C4-2B (cell line): Measurements from ENCODE around the gene TNS1.

ENCODE experiments used
- ZFX ChIP-seq: fragments of 450-650 bp; IDR thresholded peaks from 2 replicates; pipeline ENCODE4 v1.6.1; 2017
- TF ChIP-seq, protein P1 (sequence below): fragments of 450-650 bp; conservative IDR thresholded peaks from 2 replicates; pipeline ENCODE4 v1.5.1; 2017; ENCODE audit warnings: mild to moderate bottlenecking

DNA sequence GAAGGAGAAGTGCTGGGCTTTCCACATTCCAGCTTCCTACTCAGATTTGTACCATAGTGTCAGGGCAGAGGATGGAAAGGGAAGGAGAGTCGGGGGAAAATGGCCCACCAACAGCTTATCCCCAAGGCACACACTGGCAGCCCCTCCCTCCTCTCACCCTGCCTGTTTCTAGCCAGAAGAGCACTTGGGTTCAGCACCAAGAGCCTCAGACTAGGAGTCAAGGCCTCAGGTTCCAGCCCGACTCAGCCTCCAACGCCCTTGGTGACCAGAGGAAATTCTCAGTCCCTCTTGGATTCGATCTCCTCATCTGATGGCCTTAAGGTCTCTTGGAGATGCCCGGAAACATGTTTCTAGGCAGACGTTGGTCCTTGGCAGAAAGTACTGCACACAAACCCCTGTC is 53.9 kb downstream of the TNS1 start:
- TF ChIP-seq, protein P1, sequence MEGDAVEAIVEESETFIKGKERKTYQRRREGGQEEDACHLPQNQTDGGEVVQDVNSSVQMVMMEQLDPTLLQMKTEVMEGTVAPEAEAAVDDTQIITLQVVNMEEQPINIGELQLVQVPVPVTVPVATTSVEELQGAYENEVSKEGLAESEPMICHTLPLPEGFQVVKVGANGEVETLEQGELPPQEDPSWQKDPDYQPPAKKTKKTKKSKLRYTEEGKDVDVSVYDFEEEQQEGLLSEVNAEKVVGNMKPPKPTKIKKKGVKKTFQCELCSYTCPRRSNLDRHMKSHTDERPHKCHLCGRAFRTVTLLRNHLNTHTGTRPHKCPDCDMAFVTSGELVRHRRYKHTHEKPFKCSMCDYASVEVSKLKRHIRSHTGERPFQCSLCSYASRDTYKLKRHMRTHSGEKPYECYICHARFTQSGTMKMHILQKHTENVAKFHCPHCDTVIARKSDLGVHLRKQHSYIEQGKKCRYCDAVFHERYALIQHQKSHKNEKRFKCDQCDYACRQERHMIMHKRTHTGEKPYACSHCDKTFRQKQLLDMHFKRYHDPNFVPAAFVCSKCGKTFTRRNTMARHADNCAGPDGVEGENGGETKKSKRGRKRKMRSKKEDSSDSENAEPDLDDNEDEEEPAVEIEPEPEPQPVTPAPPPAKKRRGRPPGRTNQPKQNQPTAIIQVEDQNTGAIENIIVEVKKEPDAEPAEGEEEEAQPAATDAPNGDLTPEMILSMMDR = no peak
- TF ChIP-seq ZFX = no peak
